Gastrocnemius medialis (tissue), 4 donors: Measurements from ENCODE around the gene ZFYVE26. TPM values are rescaled to one million over a fixed set of nuclear protein-coding genes. Genes with fewer than 3 reads are reported as not detected.

Source experiments
- total RNA-seq, 4 donors: library from RNA; depleted of rRNA; stranded (reverse); fragments of >200 nt; gene quantifications; one replicate each; pipeline versions ENCODE4 v1.1.0 to v1.2.3, GENCODE V29; 2016

ZFYVE26 gene
- total RNA-seq, 4 donors from 2014 or later: 16.3 to 26.3 (median 17.6) TPM

Other genes starting within 250 kb of the ZFYVE26 start
- gene PIGH, start 216.3 kb downstream of the ZFYVE26 start, total RNA-seq: 10 to 100 TPM; 27.8 to 48.5 (median 35.3) TPM
- gene ARG2, start 196.7 kb downstream of the ZFYVE26 start, total RNA-seq: 100 to 1,000 TPM in 2 of 4 donors, 1 to 10 TPM in 2; 4.0 to 662 (median 152) TPM
- 10 to 100 TPM; 33.7 to 69.1 (median 52.8) TPM for gene VTI1B, start 142.0 kb downstream of the ZFYVE26 start, total RNA-seq
- 1 to 10 TPM; 6.6 to 8.3 (median 7.5) TPM for gene RDH11, start 120.8 kb downstream of the ZFYVE26 start, total RNA-seq
- under 1 TPM in 1 of 4 donors, not detected in 3; 0.13 TPM for gene RDH12, start 114.7 kb downstream of the ZFYVE26 start, total RNA-seq
- gene RAD51B, start 3.2 kb upstream of the ZFYVE26 start, total RNA-seq: 1 to 10 TPM; 1.6 to 3.3 (median 2.4) TPM